ENCODE data around the gene POU4F1.

DNA sequence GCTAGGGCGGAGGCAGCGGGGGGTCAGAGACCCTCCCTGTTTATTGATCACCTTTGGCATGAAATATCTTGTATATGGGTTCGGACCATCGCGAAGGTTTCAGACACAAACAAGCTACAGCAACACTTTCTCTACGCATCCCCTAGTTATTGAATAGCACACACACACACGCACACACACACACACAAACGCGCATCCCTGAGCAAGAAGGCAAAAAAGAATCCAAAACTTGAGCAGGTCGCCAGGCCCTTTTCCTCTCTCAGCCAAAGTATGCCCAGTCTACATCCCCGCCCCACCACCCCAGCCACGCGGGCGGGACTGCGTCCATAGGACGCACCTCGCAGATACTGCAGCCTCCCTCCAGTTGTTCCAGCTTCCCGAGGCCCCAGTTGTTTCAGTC lies 16.0 kb downstream of the POU4F1 start:
- no peak for TF ChIP-seq CTCF (IDR thresholded peaks at IDR 0.05 in 4 of 5, conservative IDR thresholded peaks at IDR 0.05 in 1 of 5)
- TF ChIP-seq POLR2A (IDR thresholded peaks at IDR 0.05): no peak

All from gastrocnemius medialis (tissue), 4 donors.